GM12878 (cell line): ENCODE data around the gene VAV2. TPM values are rescaled to one million over a fixed set of nuclear protein-coding genes. Genes with fewer than 3 reads are reported as not detected.

ENCODE experiments used
- ATAC-seq: fragments of 200-7000 bp; cut with Tn5 transposase; 3 replicates; pipeline ENCODE4 v1.9.1; 2020; ENCODE audit warnings: mild to moderate bottlenecking, moderate library complexity
- BruUV-seq: library from RNA; stranded (reverse); fragments of 400-500 nt; replicated peaks from 2 replicates; lab custom pipeline; 2021; lab: Mats Ljungman, UMichigan
- CTCF ChIA-PET: fragments of 300-600 bp; sonication (Branson Sonifier 250); formaldehyde crosslinking; extraction: SDS; loops from one replicate; lab custom pipeline; 2021; ENCODE audit warnings: inconsistent platforms; lab: Yijun Ruan, JAX
- POLR2A ChIA-PET: fragments of 350-600 bp; formaldehyde crosslinking; extraction: SDS; loops from one replicate; lab custom pipeline; 2021; ENCODE audit warnings: inconsistent platforms; lab: Charles Lee
- RAD21 ChIA-PET: fragments of 300-600 bp; sonication (Branson Sonifier 250); formaldehyde crosslinking; loops from one replicate; lab custom pipeline; 2023; ENCODE audit warnings: antibody characterized with exemption; ENCODE audit not compliant: unreplicated experiment; lab: Charles Lee
- SMC1A ChIA-PET: fragments of 300-600 bp; sonication (Branson Sonifier 250); formaldehyde crosslinking; loops from one replicate; lab custom pipeline; 2023; ENCODE audit not compliant: unreplicated experiment, uncharacterized antibody; lab: Charles Lee
- DNase-seq: peaks from one replicate; pipeline ENCODE4 v3.0.0-alpha.2; 2011; ENCODE audit warnings: low read depth, low spot score
- FAIRE-seq: peaks from 3 replicates; lab custom pipeline; 2011; peaks lifted over from hg19 to GRCh38; lab: Jason Lieb, UNC
- H2AFZ ChIP-seq: 2 replicates; pipeline ENCODE4 v1.6.0; 2011; ENCODE audit warnings: low read depth, low read length, control low read depth; ENCODE audit not compliant: control insufficient read depth
- H3K27ac ChIP-seq: 2 replicates; pipeline ENCODE4 v1.5.1; 2011; ENCODE audit warnings: control low read depth; ENCODE audit not compliant: control insufficient read depth, insufficient read depth
- H3K27me3 ChIP-seq, 2 experiments: replicated peaks in 1 of 2; 2 replicates each; pipeline versions ENCODE4 v1.6.0 to v1.6.1; 2011; ENCODE audit warnings: low read length in 1 of 2; ENCODE audit not compliant: control insufficient read depth in 2 of 2, insufficient read depth in 2 of 2
- H3K36me3 ChIP-seq, 2 experiments: 2 replicates each; pipeline ENCODE4 v1.5.1; 2011; ENCODE audit warnings: low read length in 1 of 2; ENCODE audit not compliant: control insufficient read depth in 2 of 2, insufficient read depth in 2 of 2
- H3K4me1 ChIP-seq: 2 replicates; pipeline ENCODE4 v1.6.1; 2011; ENCODE audit warnings: mild to moderate bottlenecking, low read length, moderate library complexity, mixed read lengths; ENCODE audit not compliant: control insufficient read depth, insufficient read depth
- H3K4me2 ChIP-seq: 2 replicates; pipeline ENCODE4 v1.6.0; 2011; ENCODE audit warnings: control low read depth; ENCODE audit not compliant: control insufficient read depth, insufficient read depth
- H3K4me3 ChIP-seq: fragments of 200-600 bp; sonication (generic); 2 replicates; pipeline ENCODE4 v1.5.1; 2016
- H3K79me2 ChIP-seq: 2 replicates; pipeline ENCODE4 v1.6.0; 2011; ENCODE audit warnings: low read length; ENCODE audit not compliant: control insufficient read depth, insufficient read depth
- H3K9ac ChIP-seq: 2 replicates; pipeline ENCODE4 v1.8.0; 2011; ENCODE audit warnings: low read length, control low read depth, mixed read lengths; ENCODE audit not compliant: control insufficient read depth, insufficient read depth
- H3K9me3 ChIP-seq: replicated peaks from 3 replicates; pipeline ENCODE4 v1.5.1; 2011; ENCODE audit warnings: mild to moderate bottlenecking, low read length; ENCODE audit not compliant: control insufficient read depth, insufficient read depth
- H4K20me1 ChIP-seq: 2 replicates; pipeline ENCODE4 v1.6.0; 2011; ENCODE audit not compliant: control insufficient read depth, insufficient read depth
- ATF3 ChIP-seq: IDR thresholded peaks from 2 replicates; pipeline ENCODE4 v1.6.1; 2011; ENCODE audit warnings: low read depth, mild to moderate bottlenecking, low read length, moderate library complexity, borderline replicate concordance; ENCODE audit errors: extremely low read depth
- BCLAF1 ChIP-seq: fragments of 450-650 bp; IDR thresholded peaks from 2 replicates; pipeline ENCODE4 v1.6.1; 2017; ENCODE audit warnings: antibody characterized with exemption, mild to moderate bottlenecking, moderate library complexity
- CUX1 ChIP-seq: IDR thresholded peaks from 2 replicates; pipeline ENCODE4 v1.6.1; 2012; ENCODE audit warnings: improper control_type of control experiment, low read depth, low read length; ENCODE audit not compliant: insufficient replicate concordance
- GATAD2B ChIP-seq: fragments of 450-650 bp; conservative IDR thresholded peaks from 2 replicates; pipeline ENCODE4 v1.6.1; 2017; ENCODE audit warnings: low read depth, mild to moderate bottlenecking, moderate library complexity
- POLR2A ChIP-seq: IDR thresholded peaks from 2 replicates; pipeline ENCODE4 v1.6.1; 2011; ENCODE audit warnings: low read depth, mild to moderate bottlenecking, low read length
- WGBS: methylation state at CpG from one replicate; pipeline ENCODE4 v1.1.6; 2016; ENCODE audit warnings: low lambda C conversion rate; ENCODE audit not compliant: insufficient replicate concordance, insufficient coverage; ENCODE audit errors: missing lambda C conversion rate; 5-methylcytosine and 5-hydroxymethylcytosine counted together
- in situ Hi-C: fragments of 300-500 bp; cut with MboI; formaldehyde crosslinking; loops from 9 replicates; pipeline ENCODE4 v1.14.3; 2018; ENCODE audit warnings: mixed read lengths
- intact Hi-C: fragments of 100-400 bp; cut with micrococcal nuclease; formaldehyde crosslinking; loops from one replicate; pipeline ENCODE4 v1.14.2; 2022; ENCODE audit not compliant: unreplicated experiment
- polyA plus RNA-seq, 11 experiments: library from polyadenylated mRNA; depleted of rRNA in 4 of 11; unstranded in 6 of 11; stranded (reverse) in 5 of 11; fragments of >200 nt; fragmentation: Nextera tagmentation in 4 of 11; fragmentation: Illumina TruSeq in 1 of 11; extraction: Ambion mirVana in 4 of 11; extraction: Trizol in 1 of 11; gene quantifications; 1 replicate in 1 of 11; 2 replicates in 10 of 11; pipeline versions ENCODE4 v1.2.1 to v1.2.3, GENCODE V29; 2011 to 2016; ENCODE audit warnings: inconsistent platforms in 2 of 11, missing spikeins in 2 of 11, low read depth in 1 of 11
- total RNA-seq, 4 experiments: library from RNA; depleted of rRNA in 3 of 4; stranded (reverse); fragments of >200 nt in 3 of 4; fragmentation: Illumina TruSeq in 1 of 4; extraction: Trizol in 1 of 4; gene quantifications; 2 replicates each; pipeline versions ENCODE4 v1.2.1 to v1.2.3, GENCODE V29; 2013 to 2021

The VAV2 gene
- total and polyA plus RNA-seq, 10 of the 15 experiments (the other 5 are each of a cell fraction or from before 2014, with no cell fraction given) = 0.13 to 43.9 (median 16.9) TPM

GRCh38 chr9:133891741-133892140, 100.4 kb downstream of the VAV2 start:
- RAD21 ChIA-PET = no interaction called here
- FAIRE-seq = no peak

More at GRCh38 chr9:133891741-133892140, 100.4 kb downstream of the VAV2 start:
- Histone ChIP-seq H3K4me1 (no peaks in the 10 kb centered on the region), H3K36me3 (peaks cover 0 to 18% of the 10 kb centered on the region in 2 experiments; a peak in 3 of 4 replicates), H3K27me3 (no peaks in the 10 kb centered on the region), H3K79me2 (peaks cover 9% of the 10 kb centered on the region), H3K4me2 (no peak overlapping the region), H3K9ac (no peak overlapping the region), H3K27ac (no peak overlapping the region), H3K9me3 (no peaks in the 10 kb centered on the region), H2AFZ (no peak overlapping the region)
- no peak for ATAC-seq
- CTCF ChIA-PET = no interaction called here
- SMC1A ChIA-PET = no interaction called here
- in situ Hi-C loops = no loop called here
- BruUV-seq = no TSS peak
- TF ChIP-seq CUX1 (no peak), POLR2A (no peak), ATF3 (no peak), BCLAF1 (no peak), GATAD2B (no peak)
- TF ChIP-seq, all 136 proteins: peak for 0
- H4K20me1 ChIP-seq = no peaks in the 10 kb centered on the region
- no peak overlapping the region for H3K4me3 ChIP-seq
- DNase-seq = no peak
- POLR2A ChIA-PET = no interaction called here
- intact Hi-C loops = no loop called here
- 100% methylated on average over 1 of the region's 7 CpGs for WGBS
